Measurements from ENCODE around the gene ANTXRL. TPM values are rescaled to one million over a fixed set of nuclear protein-coding genes. Genes with fewer than 3 reads are reported as not detected.
"Not testable (repeated sequence)": the region's sequence is repeated elsewhere in the genome, so short reads cannot be mapped to it uniquely, and the experiment has no call there.

ANTXRL gene
- total RNA-seq, 4 donors from 2014 or later = not detected

DNA sequence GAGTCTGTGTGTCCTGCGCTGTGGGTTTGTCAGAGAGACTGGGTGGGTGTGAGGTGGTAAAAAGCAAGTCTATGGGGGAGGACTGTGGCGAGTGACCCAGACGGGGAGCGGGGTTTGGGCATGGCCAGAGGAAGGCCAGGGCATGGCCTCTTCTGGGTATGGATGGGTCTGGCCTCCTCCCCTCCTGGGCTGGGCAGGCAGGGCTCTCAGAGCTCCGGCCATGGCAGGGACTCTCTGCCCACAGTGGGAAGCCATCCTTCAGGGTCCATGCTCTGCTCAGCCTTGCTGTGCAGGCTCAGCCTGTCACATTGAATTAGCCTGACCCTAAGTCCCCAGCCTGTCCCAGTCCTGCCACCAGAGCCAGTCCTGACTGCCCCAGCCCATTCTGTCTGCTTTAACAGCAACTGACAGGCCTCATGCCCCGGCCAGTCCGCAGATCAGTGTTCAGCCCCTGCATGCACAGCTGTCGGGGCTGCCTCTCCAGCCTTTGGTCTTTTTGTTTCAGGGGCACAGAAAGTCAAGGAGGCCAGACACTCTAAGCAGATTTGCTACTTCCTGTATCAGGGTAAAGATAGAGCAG, 7.9 kb downstream of the ANTXRL start:
- Histone ChIP-seq H3K4me1 (peaks cover 0 to 12% (median 0%) of the 10 kb centered on the region in 3 donors), H3K27ac (no peak overlapping the region), H3K4me3 (no peak overlapping the region), H3K9me3 (no peaks in the 10 kb centered on the region), H3K36me3 (no peaks in the 10 kb centered on the region), H3K27me3 (no peaks in the 10 kb centered on the region)
- 90 to 91% methylated on average over 4 to 5 of the region's 8 CpGs for WGBS, 2 donors
- intact Hi-C loops (cut with DNase I) = no loop called here
- TF ChIP-seq POLR2A (IDR thresholded peaks at IDR 0.05) (no peak), CTCF (IDR thresholded peaks at IDR 0.05) (no peak)
- no peak for DNase-seq

GRCh38 chr10:46295350-46296010, 8.7 kb downstream of the ANTXRL start:
- WGBS, 2 donors = 67 to 80% methylated on average over 2 of the region's 3 CpGs
- intact Hi-C loops (cut with DNase I); H3K27ac ChIP-seq: not testable (repeated sequence)

GRCh38 chr10:46296086-46296485, 9.3 kb downstream of the ANTXRL start:
- H3K9me3 ChIP-seq; H3K36me3 ChIP-seq; H3K27ac ChIP-seq; H3K4me3 ChIP-seq; intact Hi-C loops (cut with DNase I); H3K27me3 ChIP-seq; DNase-seq: not testable (repeated sequence)
- WGBS, 2 donors = 73 to 94% methylated on average over 2 to 4 of the region's 4 CpGs
- H3K4me1 ChIP-seq = peaks cover 0 to 12% (median 0%) of the 10 kb centered on the region in 3 donors

More at GRCh38 chr10:46295350-46296010, 8.7 kb downstream of the ANTXRL start:
- H3K27me3 ChIP-seq, H3K9me3 ChIP-seq, H3K36me3 ChIP-seq, H3K4me3 ChIP-seq, DNase-seq: not testable (repeated sequence)
- peaks cover 0 to 12% (median 0%) of the 10 kb centered on the region in 3 donors for H3K4me1 ChIP-seq

- H3K9me3 ChIP-seq = no peaks in the 10 kb centered on the region
- WGBS, 2 donors = no CpG with 5 or more reads among the region's 5 CpGs
- intact Hi-C loops (cut with DNase I) = no loop called here
- no peak for DNase-seq
- H3K4me1 ChIP-seq = peaks cover 0 to 12% (median 0%) of the 10 kb centered on the region in 3 donors
- no peak overlapping the region for H3K27ac ChIP-seq
- H3K4me3 ChIP-seq = no peak overlapping the region
- H3K27me3 ChIP-seq = no peaks in the 10 kb centered on the region
- H3K36me3 ChIP-seq = no peaks in the 10 kb centered on the region
- no peak for TF ChIP-seq POLR2A (IDR thresholded peaks at IDR 0.05)
- TF ChIP-seq CTCF (IDR thresholded peaks at IDR 0.05) = no peak
These were observed 9.9 kb downstream of the ANTXRL start for GRCh38 chr10:46296641-46297141.

GRCh38 chr10:46297406-46298204, 10.8 kb downstream of the ANTXRL start:
- Histone ChIP-seq H3K27me3 (no peaks in the 10 kb centered on the region), H3K4me3 (no peak overlapping the region), H3K4me1 (peaks cover 0 to 3% (median 0%) of the 10 kb centered on the region in 3 donors), H3K9me3 (no peaks in the 10 kb centered on the region), H3K27ac (no peak overlapping the region), H3K36me3 (no peaks in the 10 kb centered on the region)
- intact Hi-C loops (cut with DNase I) = no loop called here
- TF ChIP-seq POLR2A (IDR thresholded peaks at IDR 0.05) (no peak), CTCF (IDR thresholded peaks at IDR 0.05) (no peak)
- 84 to 88% methylated on average over 6 to 7 of the region's 16 CpGs for WGBS, 2 donors
- no peak for DNase-seq

All from esophagus squamous epithelium (tissue), 5 donors.